Activated T-helper 2 cell treated with anti-CD3 and anti-CD28 coated beads, Interferon-gamma antibody, Interleukin-2, Interleukin-4, amounts not matched to agents 10 μg/mL and 5 μg/mL and 100 μg/mL, durations not matched to agents 14 hours and 24 hours and 36 hours (primary cell): ENCODE measurements around the gene ACTG1. TPM values are rescaled to one million over a fixed set of nuclear protein-coding genes. Genes with fewer than 3 reads are reported as not detected.

Source experiments
- DNase-seq: peaks from one replicate; pipeline ENCODE4 v3.0.0; 2021; ENCODE audit warnings: low spot score
- H3K27ac Mint-ChIP-seq: one replicate; pipeline ENCODE4 v1.8.0; 2021; ENCODE audit warnings: mixed read lengths
- H3K27me3 Mint-ChIP-seq: one replicate; pipeline ENCODE4 v1.8.0; 2021; ENCODE audit warnings: low read depth, mixed read lengths
- H3K36me3 Mint-ChIP-seq: one replicate; pipeline ENCODE4 v1.8.0; 2021; ENCODE audit warnings: low read depth, mixed read lengths
- H3K4me1 Mint-ChIP-seq: one replicate; pipeline ENCODE4 v1.8.0; 2021; ENCODE audit warnings: low read depth, mixed read lengths
- H3K4me3 Mint-ChIP-seq: one replicate; pipeline ENCODE4 v1.8.0; 2021; ENCODE audit warnings: low read depth, mild to moderate bottlenecking, moderate library complexity, mixed read lengths
- H3K9me3 Mint-ChIP-seq: one replicate; pipeline ENCODE4 v1.8.0; 2021; ENCODE audit warnings: mixed read lengths
- intact Hi-C: fragments of 100-400 bp; cut with micrococcal nuclease; formaldehyde crosslinking; loops from one replicate; pipeline ENCODE4 v1.15.1; 2023
- total RNA-seq: library from RNA; stranded (reverse); gene quantifications from 2 replicates; pipeline ENCODE4 v1.2.3, GENCODE V29; 2022

ACTG1 gene
- total RNA-seq, 1 donor from 2014 or later: 4,174 TPM

DNA sequence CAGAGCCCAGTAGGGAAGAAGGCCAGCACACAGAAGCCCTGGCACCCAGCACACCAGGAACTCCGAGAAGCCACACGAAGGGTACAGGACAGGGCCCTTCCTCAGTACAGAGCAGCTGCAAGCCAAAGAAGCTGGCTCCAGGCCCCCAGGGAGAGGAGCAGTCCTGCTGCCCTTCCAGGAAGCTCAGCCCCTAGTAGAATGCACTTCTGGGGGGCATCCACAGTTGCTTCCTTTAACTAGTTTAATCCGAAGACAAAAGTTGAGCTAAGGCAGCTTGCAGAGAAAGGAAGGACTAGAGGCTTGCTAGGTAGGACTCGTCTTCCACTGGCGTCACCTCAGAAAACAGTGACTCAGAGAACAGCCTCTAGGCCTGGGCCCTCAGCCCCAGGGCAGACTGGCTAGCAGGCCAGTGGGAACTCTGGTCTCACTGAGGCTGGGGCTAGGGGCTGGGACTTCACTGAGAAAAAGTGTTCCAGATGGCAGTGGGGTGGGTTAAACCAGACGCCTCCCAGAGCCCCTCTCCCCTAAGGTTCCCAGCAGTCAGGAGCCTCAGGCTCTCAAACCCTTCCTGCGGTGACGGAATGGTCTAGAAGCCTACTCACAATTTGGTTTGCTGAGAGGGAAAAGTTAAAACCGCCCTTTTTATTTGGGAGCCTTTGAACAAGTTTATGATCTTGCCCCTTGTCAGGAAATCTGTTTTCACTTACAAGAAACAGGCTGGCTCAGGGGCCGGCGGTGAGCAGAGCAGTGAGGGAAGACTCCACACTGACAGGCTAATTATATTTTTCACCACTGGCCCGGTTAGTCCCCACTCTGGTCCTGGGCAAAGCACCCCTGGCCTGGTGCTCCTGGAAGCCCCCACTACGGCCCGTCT is 41.4 kb downstream of the ACTG1 start:
- H3K4me3 Mint-ChIP-seq: no peak overlapping the region
- no peaks in the 10 kb centered on the region for H3K9me3 Mint-ChIP-seq
- H3K27me3 Mint-ChIP-seq: no peaks in the 10 kb centered on the region
- no peak overlapping the region for H3K27ac Mint-ChIP-seq
- H3K4me1 Mint-ChIP-seq: no peaks in the 10 kb centered on the region
- intact Hi-C loops: no loop called here
- no peak for DNase-seq
- no peaks in the 10 kb centered on the region for H3K36me3 Mint-ChIP-seq

DNA sequence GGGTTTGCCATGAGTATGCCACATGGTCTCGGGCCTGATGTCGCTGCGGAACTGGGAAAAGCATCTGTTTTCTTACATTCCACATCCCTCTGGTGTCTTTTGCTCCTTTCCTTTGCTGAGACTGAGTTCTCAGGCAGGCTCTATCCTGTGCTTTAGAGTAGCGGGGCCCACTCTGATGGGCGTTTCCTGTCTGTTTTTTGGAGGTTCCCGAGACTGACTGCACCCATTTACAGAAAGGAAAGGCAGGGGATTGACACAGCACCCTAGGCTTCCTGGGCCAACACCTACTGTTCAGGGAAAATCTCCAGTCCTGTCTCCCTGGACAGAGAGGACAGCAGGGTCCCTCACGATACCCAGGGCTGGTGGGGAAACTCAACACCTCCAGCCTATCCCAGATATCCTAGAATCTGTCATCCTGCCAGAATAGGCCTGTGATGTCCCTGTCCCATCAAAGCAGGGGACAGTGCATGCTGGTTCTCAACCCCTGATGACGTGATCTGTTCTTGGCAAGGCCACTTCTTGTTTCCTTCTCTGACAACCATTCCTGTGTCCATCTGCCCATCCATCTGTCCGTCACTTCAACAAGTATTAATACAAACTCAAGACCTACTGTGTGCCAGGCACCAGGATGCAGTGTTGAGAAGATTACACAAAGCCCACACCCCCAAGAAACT is 42.2 kb downstream of the ACTG1 start:
- Mint-ChIP-seq H3K4me3 (no peak overlapping the region), H3K27me3 (no peaks in the 10 kb centered on the region), H3K27ac (no peak overlapping the region), H3K36me3 (no peaks in the 10 kb centered on the region), H3K4me1 (no peaks in the 10 kb centered on the region), H3K9me3 (no peaks in the 10 kb centered on the region)
- DNase-seq: no peak
- intact Hi-C loops: no loop called here

DNA sequence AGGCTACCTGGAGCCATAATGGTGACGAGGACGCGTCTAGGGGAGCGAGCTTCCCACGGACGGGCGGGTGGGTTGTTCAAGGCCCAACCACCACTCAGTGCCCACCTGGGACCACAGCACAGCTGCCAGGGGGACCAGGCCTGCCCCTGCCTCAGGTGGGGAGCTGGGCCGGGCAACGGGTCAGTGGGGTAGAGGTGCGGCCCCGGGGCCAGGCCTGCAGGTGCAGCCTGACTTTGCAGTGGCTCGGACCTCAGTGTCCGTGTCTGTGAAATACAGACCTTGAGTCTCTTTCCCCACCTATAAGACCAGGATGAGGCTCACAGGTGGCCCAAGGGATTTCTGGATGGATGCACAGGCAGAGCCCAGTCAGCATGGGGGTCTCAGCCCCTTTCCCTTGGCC is 43.3 kb downstream of the ACTG1 start:
- H3K9me3 Mint-ChIP-seq: no peaks in the 10 kb centered on the region
- H3K36me3 Mint-ChIP-seq: no peaks in the 10 kb centered on the region
- H3K27me3 Mint-ChIP-seq: no peaks in the 10 kb centered on the region
- no peak overlapping the region for H3K27ac Mint-ChIP-seq
- no peak overlapping the region for H3K4me3 Mint-ChIP-seq
- no peaks in the 10 kb centered on the region for H3K4me1 Mint-ChIP-seq
- intact Hi-C loops: no loop called here
- no peak for DNase-seq

- no peaks in the 10 kb centered on the region for H3K27me3 Mint-ChIP-seq
- no peak overlapping the region for H3K4me3 Mint-ChIP-seq
- no peaks in the 10 kb centered on the region for H3K36me3 Mint-ChIP-seq
- intact Hi-C loops: no loop called here
- H3K9me3 Mint-ChIP-seq: no peaks in the 10 kb centered on the region
- no peak overlapping the region for H3K27ac Mint-ChIP-seq
- no peak for DNase-seq
- H3K4me1 Mint-ChIP-seq: no peaks in the 10 kb centered on the region
Measured at GRCh38 chr17:81468770-81469121, 43.9 kb downstream of the ACTG1 start.

DNA sequence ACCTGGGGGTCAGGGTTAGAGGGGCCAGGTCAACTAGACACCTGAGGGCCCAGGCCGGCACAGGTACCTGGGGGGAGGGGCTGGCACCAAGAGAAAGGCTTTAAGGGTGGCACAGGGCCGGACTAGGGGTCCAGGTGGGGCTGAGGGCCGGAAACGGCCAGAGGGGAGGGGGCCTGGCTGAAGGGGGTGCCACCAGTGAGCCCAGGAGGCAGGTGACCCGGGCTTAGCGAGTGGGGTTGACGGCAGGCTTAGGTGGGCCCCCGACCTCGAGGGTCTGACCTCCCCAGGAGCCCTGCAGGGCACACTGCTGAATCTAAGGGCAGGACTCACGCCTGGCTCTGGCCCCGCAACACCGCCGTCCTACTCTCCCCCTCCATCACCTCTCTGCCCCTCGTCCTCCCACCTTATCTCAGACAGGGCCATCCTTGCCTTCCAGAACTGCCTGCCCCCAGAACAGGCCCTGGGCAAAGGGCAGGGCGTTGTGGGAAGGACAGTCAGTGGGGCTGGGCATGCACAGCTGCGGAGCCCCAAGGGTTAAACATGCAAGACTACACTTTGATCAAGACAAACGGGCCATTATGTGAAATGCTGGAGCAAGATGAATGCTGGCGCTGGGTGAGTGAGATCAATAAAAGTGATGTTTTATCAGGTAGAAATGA is 44.4 kb downstream of the ACTG1 start:
- H3K27me3 Mint-ChIP-seq: no peaks in the 10 kb centered on the region
- no peak overlapping the region for H3K27ac Mint-ChIP-seq
- DNase-seq: no peak
- H3K4me3 Mint-ChIP-seq: no peak overlapping the region
- no peaks in the 10 kb centered on the region for H3K9me3 Mint-ChIP-seq
- intact Hi-C loops: no loop called here
- H3K4me1 Mint-ChIP-seq: no peaks in the 10 kb centered on the region
- H3K36me3 Mint-ChIP-seq: no peaks in the 10 kb centered on the region

DNA sequence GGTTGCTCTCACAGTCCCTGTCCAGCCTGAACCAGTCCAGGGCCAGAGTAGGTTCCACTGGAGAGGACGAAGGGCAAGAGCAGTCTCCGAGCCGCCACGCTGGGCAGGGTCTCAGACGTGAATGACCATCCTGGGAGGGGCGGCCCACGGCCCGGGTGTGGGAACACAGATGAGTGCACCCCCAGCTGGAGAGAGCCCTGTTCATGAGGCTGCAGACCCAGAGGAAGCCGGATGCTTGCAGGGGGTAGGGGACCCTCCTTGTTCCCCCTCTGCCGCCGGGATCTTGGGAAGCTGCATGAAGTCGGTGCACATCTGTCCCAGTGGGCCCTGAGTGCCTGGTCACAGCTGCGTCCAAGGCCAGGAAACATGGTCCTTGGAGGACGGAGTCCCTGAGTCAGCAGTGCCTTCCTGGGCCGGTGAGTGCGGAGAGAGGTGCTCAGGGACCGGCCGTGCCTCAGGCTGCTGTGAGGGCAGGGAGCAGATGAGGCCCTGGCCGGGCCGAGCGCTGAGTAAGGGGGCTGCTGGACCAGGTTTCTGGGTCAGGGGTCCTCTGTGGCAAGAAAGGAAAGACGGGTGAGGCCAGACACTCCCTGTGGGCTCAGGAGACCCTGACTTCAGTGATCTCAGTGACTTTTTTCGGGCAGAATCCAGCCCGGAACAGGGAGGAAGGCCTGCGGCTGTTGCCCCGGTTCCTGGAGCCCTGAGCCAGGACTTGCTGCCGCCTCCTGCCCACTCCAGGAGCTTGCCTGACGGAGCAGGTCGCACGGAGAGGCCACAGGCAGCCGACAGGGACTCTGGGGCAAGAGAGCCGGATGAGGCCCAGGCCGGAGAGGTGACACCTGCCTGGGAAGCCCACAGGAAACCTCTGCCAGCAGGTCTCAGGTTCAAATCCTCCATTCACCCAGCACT is 45.8 kb downstream of the ACTG1 start:
- H3K4me1 Mint-ChIP-seq: no peaks in the 10 kb centered on the region
- no peaks in the 10 kb centered on the region for H3K36me3 Mint-ChIP-seq
- no peak for DNase-seq
- intact Hi-C loops: no loop called here
- H3K9me3 Mint-ChIP-seq: no peaks in the 10 kb centered on the region
- H3K27ac Mint-ChIP-seq: no peak overlapping the region
- no peak overlapping the region for H3K4me3 Mint-ChIP-seq
- H3K27me3 Mint-ChIP-seq: no peaks in the 10 kb centered on the region

DNA sequence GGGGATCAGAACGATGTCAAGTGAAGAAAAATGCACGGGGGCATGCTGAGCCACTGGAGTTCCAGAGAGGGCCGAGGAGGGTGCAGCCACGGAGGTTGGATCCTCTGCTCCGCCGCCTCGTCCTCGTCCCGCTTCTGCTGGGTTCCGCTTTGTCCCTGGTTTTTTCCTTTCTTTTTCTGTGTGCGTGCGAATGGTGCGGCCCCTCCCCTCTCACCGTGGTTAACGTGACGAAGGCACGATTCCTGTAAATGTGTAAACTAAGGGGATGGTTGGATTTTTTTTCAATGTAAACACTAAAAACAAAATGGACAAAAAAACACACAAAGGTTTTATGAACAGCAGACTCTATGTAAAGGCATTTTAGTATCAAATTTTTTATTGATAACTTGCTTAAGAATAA is 46.7 kb downstream of the ACTG1 start:
- no peak for DNase-seq
- no peaks in the 10 kb centered on the region for H3K9me3 Mint-ChIP-seq
- H3K4me3 Mint-ChIP-seq: no peak overlapping the region
- H3K27ac Mint-ChIP-seq: no peak overlapping the region
- intact Hi-C loops: no loop called here
- no peaks in the 10 kb centered on the region for H3K4me1 Mint-ChIP-seq
- H3K36me3 Mint-ChIP-seq: no peaks in the 10 kb centered on the region
- no peaks in the 10 kb centered on the region for H3K27me3 Mint-ChIP-seq

DNA sequence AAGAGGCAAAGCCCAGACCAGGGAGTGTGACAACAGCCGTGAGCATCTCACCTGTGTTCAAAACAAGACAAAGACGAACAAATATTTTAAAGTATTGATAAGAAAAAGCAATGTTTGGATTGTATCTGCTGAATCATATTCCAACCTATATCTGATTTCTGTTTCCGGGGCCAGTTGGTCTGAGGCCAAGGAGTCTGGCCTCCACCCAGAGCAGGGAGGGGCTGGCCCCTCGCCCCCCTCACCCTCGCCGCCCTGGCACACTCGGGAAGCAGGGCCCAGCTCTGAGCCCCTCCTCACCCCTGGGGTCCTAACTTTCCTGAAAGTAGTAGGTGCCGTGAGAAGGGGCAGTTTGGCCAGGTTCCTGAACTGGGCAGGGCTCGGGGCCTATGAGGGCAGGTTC is 48.0 kb downstream of the ACTG1 start:
- Mint-ChIP-seq H3K4me1 (no peaks in the 10 kb centered on the region), H3K4me3 (no peak overlapping the region), H3K27ac (no peak overlapping the region), H3K9me3 (no peaks in the 10 kb centered on the region), H3K27me3 (no peaks in the 10 kb centered on the region), H3K36me3 (no peaks in the 10 kb centered on the region)
- intact Hi-C loops: no loop called here
- no peak for DNase-seq

DNA sequence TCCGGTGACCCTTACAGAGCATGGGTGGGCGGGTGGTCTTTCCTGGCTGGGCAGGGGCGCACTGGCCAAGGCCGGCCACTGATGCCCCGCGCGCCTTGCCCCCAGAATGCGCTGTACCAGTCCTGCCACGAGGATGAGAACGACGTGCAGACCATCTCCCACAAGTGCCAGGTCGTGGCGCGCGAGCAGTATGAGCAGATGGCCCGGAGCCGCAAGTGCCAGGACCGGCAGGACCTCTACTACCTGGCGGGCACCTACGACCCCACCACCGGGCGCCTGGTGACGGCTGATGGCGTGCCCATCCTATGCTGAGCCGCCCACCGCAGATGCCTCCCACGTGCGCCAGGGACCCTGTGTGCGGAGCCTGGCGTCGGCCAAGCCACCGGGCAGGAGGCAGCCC is 49.1 kb downstream of the ACTG1 start:
- no peaks in the 10 kb centered on the region for H3K9me3 Mint-ChIP-seq
- H3K4me3 Mint-ChIP-seq: no peak overlapping the region
- no peak overlapping the region for H3K27ac Mint-ChIP-seq
- no peak for DNase-seq
- H3K36me3 Mint-ChIP-seq: no peaks in the 10 kb centered on the region
- intact Hi-C loops: no loop called here
- H3K4me1 Mint-ChIP-seq: no peaks in the 10 kb centered on the region
- H3K27me3 Mint-ChIP-seq: no peaks in the 10 kb centered on the region

GRCh38 chr17:81462506-81463125 is 50.0 kb downstream of the ACTG1 start:
- Mint-ChIP-seq H3K27ac (no peak overlapping the region), H3K4me1 (no peaks in the 10 kb centered on the region), H3K36me3 (no peaks in the 10 kb centered on the region), H3K9me3 (no peaks in the 10 kb centered on the region), H3K4me3 (no peak overlapping the region), H3K27me3 (no peaks in the 10 kb centered on the region)
- no peak for DNase-seq
- intact Hi-C loops: no loop called here

GRCh38 chr17:81461607-81462500 is 50.7 kb downstream of the ACTG1 start:
- DNase-seq: no peak
- Mint-ChIP-seq H3K4me3 (no peak overlapping the region), H3K27me3 (no peaks in the 10 kb centered on the region), H3K27ac (no peak overlapping the region), H3K9me3 (no peaks in the 10 kb centered on the region), H3K36me3 (no peaks in the 10 kb centered on the region), H3K4me1 (no peaks in the 10 kb centered on the region)
- intact Hi-C loops: no loop called here
